Keratinocyte (primary cell): ENCODE measurements around the gene TSHZ1.

Experiments used
- EZH2 ChIP-seq: IDR thresholded peaks from one replicate; pipeline ENCODE4 v1.6.1; 2012; ENCODE audit warnings: inconsistent platforms, mild to moderate bottlenecking, low read length, moderate library complexity
- TF ChIP-seq, protein P1 (sequence below), 3 experiments: IDR thresholded peaks in 1 of 3; conservative IDR thresholded peaks in 1 of 3; optimal IDR thresholded peaks in 1 of 3; 2 replicates in 2 of 3; 3 replicates in 1 of 3; pipeline versions ENCODE3 to v1.5.1; 2011; ENCODE audit warnings: low read length in 3 of 3, mild to moderate bottlenecking in 3 of 3, moderate library complexity in 2 of 3, control low read depth in 1 of 3, inconsistent platforms in 1 of 3; ENCODE audit not compliant: insufficient read depth in 2 of 3; ENCODE audit errors: extremely low read depth in 1 of 3

DNA sequence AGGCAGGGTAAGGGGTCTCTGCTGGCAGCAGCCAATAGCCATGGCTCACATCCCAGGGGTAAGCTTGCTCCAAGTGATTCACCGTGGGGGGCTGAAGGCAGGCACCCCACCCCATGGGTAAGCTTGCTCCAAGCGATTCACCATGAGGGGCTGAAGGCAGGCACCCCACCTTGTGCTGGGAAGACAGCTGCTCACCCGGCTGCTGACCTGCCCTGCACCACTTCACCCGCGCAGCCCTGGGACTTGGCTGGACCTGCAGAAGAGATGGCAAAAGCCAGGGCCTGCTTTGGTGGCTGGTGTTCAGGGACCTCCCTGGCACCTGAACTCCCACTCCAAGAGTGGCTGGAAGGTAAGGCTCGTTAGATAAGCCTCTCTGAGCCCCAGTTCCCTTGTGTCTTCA lies 20.9 kb upstream of the TSHZ1 start:
- TF ChIP-seq, protein P1, sequence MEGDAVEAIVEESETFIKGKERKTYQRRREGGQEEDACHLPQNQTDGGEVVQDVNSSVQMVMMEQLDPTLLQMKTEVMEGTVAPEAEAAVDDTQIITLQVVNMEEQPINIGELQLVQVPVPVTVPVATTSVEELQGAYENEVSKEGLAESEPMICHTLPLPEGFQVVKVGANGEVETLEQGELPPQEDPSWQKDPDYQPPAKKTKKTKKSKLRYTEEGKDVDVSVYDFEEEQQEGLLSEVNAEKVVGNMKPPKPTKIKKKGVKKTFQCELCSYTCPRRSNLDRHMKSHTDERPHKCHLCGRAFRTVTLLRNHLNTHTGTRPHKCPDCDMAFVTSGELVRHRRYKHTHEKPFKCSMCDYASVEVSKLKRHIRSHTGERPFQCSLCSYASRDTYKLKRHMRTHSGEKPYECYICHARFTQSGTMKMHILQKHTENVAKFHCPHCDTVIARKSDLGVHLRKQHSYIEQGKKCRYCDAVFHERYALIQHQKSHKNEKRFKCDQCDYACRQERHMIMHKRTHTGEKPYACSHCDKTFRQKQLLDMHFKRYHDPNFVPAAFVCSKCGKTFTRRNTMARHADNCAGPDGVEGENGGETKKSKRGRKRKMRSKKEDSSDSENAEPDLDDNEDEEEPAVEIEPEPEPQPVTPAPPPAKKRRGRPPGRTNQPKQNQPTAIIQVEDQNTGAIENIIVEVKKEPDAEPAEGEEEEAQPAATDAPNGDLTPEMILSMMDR (optimal IDR thresholded peaks at IDR 0.05 in 1 of 3, IDR thresholded peaks at IDR 0.05 in 1 of 3, conservative IDR thresholded peaks at IDR 0.05 in 1 of 3; ENCODE audit: extremely low read depth in 1 of 3, insufficient read depth in 2 of 3, low read length in 3 of 3), result no peak
- no peak for TF ChIP-seq EZH2
